ENCODE measurements around the gene GPR137B.

GPR137B gene

DNA sequence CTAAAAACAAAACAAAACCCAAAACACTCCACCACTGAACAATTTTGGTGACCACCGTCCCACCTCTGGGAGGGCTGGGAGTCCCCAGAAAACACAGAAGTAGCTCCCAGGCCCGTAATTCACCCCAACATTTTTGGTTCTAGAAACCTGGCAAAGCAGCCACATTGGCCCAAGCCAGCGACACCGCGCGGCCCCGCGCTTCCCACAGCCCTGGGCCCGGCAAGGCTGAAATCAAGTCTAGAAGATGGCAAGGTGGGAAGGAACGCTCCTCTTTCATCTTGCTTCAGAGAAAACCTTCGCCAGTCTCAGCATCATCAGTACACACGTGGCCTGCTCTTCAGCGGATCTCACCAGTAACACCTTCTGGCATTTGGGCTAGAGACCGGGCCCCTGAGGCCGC is 41.5 kb upstream of the GPR137B start:
- TF ChIP-seq, protein P1, sequence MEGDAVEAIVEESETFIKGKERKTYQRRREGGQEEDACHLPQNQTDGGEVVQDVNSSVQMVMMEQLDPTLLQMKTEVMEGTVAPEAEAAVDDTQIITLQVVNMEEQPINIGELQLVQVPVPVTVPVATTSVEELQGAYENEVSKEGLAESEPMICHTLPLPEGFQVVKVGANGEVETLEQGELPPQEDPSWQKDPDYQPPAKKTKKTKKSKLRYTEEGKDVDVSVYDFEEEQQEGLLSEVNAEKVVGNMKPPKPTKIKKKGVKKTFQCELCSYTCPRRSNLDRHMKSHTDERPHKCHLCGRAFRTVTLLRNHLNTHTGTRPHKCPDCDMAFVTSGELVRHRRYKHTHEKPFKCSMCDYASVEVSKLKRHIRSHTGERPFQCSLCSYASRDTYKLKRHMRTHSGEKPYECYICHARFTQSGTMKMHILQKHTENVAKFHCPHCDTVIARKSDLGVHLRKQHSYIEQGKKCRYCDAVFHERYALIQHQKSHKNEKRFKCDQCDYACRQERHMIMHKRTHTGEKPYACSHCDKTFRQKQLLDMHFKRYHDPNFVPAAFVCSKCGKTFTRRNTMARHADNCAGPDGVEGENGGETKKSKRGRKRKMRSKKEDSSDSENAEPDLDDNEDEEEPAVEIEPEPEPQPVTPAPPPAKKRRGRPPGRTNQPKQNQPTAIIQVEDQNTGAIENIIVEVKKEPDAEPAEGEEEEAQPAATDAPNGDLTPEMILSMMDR (IDR thresholded peaks at IDR 0.05; ENCODE audit: insufficient read depth, low read depth, low read length, missing control alignments), result no peak

DNA sequence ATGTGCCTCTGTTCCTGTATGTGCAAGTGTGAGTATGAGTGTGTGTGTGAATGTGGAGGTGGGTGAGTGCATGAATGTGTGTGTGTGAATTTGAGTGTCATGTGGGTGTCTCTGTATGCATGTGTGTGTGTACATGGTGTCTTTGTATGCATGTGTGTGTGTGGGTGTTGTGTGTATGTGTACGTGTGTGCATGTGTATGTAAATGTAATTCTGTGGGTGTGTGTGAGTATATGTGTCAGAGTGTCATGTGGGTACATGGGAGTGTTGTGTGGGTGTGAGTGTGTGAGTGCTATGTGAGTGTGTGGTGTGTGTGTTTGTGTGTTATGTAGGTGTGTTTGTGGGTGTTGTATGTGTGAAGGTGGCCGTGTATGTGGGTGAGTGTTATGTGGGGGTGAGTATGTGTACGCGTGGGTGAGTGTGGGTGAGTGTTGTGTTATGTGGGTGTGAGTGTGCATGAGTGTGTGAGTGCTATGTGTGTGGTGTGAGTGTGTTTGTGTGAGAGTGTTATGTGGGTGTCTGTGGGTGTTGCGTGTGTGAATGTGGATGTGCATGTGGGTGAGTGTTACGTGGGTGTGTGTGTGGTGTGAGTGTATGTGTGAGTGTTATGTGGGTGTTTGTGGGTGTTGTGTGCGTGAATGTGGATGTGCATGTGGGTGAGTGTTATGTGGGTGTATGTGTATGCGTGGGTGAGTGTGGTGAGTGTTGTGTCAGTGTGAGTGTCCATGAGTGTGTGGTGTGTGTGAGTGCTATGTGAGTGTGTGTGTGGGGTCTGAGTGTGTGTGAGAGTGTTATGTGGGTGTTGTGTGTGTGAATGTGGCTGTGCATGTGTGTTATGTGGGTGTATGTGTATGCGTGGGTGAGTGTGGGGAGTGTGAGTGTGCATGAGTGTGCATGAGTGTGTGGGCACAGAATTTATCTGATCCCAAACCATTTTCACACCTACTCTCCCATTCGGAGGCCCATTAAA is 40.8 kb upstream of the GPR137B start:
- TF ChIP-seq, protein P1 (IDR thresholded peaks at IDR 0.05; ENCODE audit: insufficient read depth, low read depth, low read length, missing control alignments), result no peak
- H3K4me3 ChIP-seq (ENCODE audit: low read depth, low read length), result no peak overlapping the region
- DNase-seq (ENCODE audit: low read depth), result no peak

More for the DNA sequence above, 41.5 kb upstream of the GPR137B start:
- DNase-seq (ENCODE audit: low read depth), result no peak
- no peak overlapping the region for H3K4me3 ChIP-seq (ENCODE audit: low read depth, low read length)

DNA sequence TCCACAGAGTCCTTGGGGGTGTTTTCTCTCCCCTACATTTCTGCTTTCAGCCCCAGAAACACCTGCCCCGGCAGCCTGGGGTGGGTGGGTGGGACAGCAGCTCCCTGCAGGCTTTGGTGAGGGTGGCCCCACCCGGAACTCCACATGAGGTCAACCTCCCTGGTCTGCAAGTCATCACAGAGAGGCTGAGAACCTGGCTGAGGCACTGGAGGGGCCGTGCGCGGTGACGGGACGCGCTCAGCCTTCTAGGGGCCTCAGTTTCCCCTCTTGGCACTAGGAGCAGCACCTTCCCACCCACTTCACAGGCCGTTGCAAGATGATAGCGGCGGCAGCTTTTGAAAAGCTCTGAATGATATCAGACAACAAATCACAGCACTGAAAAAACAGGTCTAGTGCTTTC is 39.7 kb upstream of the GPR137B start:
- TF ChIP-seq, protein P1 (IDR thresholded peaks at IDR 0.05; ENCODE audit: insufficient read depth, low read depth, low read length, missing control alignments), result no peak

GRCh38 chr1:236103059-236103458 is 39.3 kb upstream of the GPR137B start:
- H3K4me3 ChIP-seq (ENCODE audit: low read depth, low read length), result no peak overlapping the region
- TF ChIP-seq, protein P1 (IDR thresholded peaks at IDR 0.05; ENCODE audit: insufficient read depth, low read depth, low read length, missing control alignments), result no peak
- DNase-seq (ENCODE audit: low read depth), result no peak

More for the DNA sequence above, 39.7 kb upstream of the GPR137B start:
- H3K4me3 ChIP-seq (ENCODE audit: low read depth, low read length), result no peak overlapping the region
- DNase-seq (ENCODE audit: low read depth), result no peak

DNA sequence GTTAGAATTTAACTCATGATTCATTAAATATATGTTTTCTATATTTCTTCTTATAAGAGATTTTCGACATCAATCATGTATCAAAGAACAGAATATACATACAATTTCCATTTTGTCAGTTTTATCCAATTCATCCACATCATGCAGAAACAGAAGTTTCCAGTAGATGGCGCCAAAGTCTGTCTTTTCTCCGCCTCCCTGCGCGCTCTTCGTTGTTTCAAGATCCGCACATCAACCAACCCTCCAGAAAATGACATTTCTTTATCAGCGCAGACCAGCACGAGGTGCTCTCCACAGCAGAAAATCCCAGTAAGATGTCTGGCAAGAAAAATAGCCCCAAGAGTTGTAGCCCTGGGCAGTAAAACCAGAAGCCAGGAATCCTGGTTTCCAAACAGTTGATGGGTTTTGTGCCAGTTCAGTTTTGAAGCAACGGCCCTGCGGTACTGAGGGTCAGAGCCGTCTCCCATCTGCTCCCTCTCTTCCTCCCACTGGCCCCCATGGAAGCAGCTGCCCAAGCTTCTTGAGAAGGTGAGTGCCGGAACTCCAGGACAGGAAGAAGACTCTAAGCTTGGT is 38.6 kb upstream of the GPR137B start:
- DNase-seq (ENCODE audit: low read depth), result peak; percentile 69
- TF ChIP-seq, protein P1 (IDR thresholded peaks at IDR 0.05; ENCODE audit: insufficient read depth, low read depth, low read length, missing control alignments), result peak; percentile 62
- H3K4me3 ChIP-seq (ENCODE audit: low read depth, low read length), result no peak overlapping the region

- DNase-seq (ENCODE audit: low read depth), result no peak
- H3K4me3 ChIP-seq (ENCODE audit: low read depth, low read length), result no peak overlapping the region
- TF ChIP-seq, protein P1 (IDR thresholded peaks at IDR 0.05; ENCODE audit: insufficient read depth, low read depth, low read length, missing control alignments), result no peak
Observed at GRCh38 chr1:236107121-236107907, 35.0 kb upstream of the GPR137B start.
